CD14-positive monocyte (primary cell): Measurements from ENCODE around the gene CTNNAL1. TPM values are rescaled to one million over a fixed set of nuclear protein-coding genes. Genes with fewer than 3 reads are reported as not detected.

Source experiments
- DNase-seq, 3 donors: peaks; one replicate each; pipeline ENCODE4 v3.0.0-alpha.2; 2011 to 2022
- H2AFZ ChIP-seq: 2 replicates; pipeline ENCODE4 v1.6.0; 2012; ENCODE audit warnings: mild to moderate bottlenecking, low read depth, low read length, inconsistent platforms; ENCODE audit not compliant: insufficient read depth, poor library complexity, severe bottlenecking
- H3K27ac ChIP-seq, 2 donors: 1 replicate in 1 of 2; 2 replicates in 1 of 2; pipeline ENCODE4 v1.5.1; 2012 to 2013; ENCODE audit warnings: low read length in 2 of 2, control low read depth in 1 of 2, inconsistent platforms in 1 of 2, low read depth in 1 of 2, mild to moderate bottlenecking in 1 of 2
- H3K27me3 ChIP-seq, 2 donors: one replicate each; pipeline versions ENCODE4 v1.6.0 to v1.6.1; 2011 to 2013; ENCODE audit warnings: low read length in 2 of 2; ENCODE audit not compliant: control insufficient read depth in 2 of 2, insufficient read depth in 2 of 2
- H3K36me3 ChIP-seq, 2 donors: replicated peaks in 1 of 2; 1 replicate in 1 of 2; 2 replicates in 1 of 2; pipeline versions ENCODE4 v1.5.1 to v1.6.1; 2012 to 2013; ENCODE audit warnings: low read length in 2 of 2, control low read depth in 1 of 2, inconsistent platforms in 1 of 2, mild to moderate bottlenecking in 1 of 2; ENCODE audit not compliant: insufficient read depth in 2 of 2, control insufficient read depth in 1 of 2
- H3K4me1 ChIP-seq, 2 donors: 1 replicate in 1 of 2; 2 replicates in 1 of 2; pipeline versions ENCODE4 v1.5.1 to v1.6.1; 2012 to 2013; ENCODE audit warnings: low read length in 2 of 2, control low read depth in 1 of 2, inconsistent platforms in 1 of 2, mild to moderate bottlenecking in 1 of 2, moderate library complexity in 1 of 2; ENCODE audit not compliant: insufficient read depth in 2 of 2, control insufficient read depth in 1 of 2
- H3K4me2 ChIP-seq: replicated peaks from 2 replicates; pipeline ENCODE3; 2012; ENCODE audit warnings: low read length, moderate library complexity, mild to moderate bottlenecking; ENCODE audit not compliant: poor library complexity, severe bottlenecking; ENCODE audit errors: extremely low read depth
- H3K4me3 ChIP-seq, 3 experiments: fragments of 200-600 bp in 1 of 3; sonication (generic) in 1 of 3; replicated peaks in 1 of 3; 1 replicate in 2 of 3; 2 replicates in 1 of 3; pipeline ENCODE4 v1.5.1; 2011 to 2013; ENCODE audit warnings: low read length in 3 of 3, mild to moderate bottlenecking in 3 of 3, control low read depth in 2 of 3, low read depth in 2 of 3, inconsistent platforms in 1 of 3, moderate library complexity in 1 of 3
- H3K79me2 ChIP-seq: 2 replicates; pipeline ENCODE4 v1.6.0; 2012; ENCODE audit warnings: mild to moderate bottlenecking, control low read depth, inconsistent platforms, low read length, moderate library complexity; ENCODE audit not compliant: insufficient read depth
- H3K9ac ChIP-seq: 2 replicates; pipeline ENCODE4 v1.6.0; 2017; ENCODE audit warnings: low read length, mild to moderate bottlenecking; ENCODE audit not compliant: insufficient read depth, poor library complexity, severe bottlenecking
- H3K9me3 ChIP-seq, 2 donors: replicated peaks in 1 of 2; 1 replicate in 1 of 2; 2 replicates in 1 of 2; pipeline versions ENCODE4 v1.5.1 to v1.6.1; 2012 to 2013; ENCODE audit warnings: low read length in 2 of 2, control low read depth in 1 of 2; ENCODE audit not compliant: control insufficient read depth in 1 of 2, insufficient read depth in 1 of 2
- H4K20me1 ChIP-seq: 2 replicates; pipeline ENCODE4 v1.6.0; 2012; ENCODE audit warnings: mild to moderate bottlenecking, low read length, control low read depth, moderate library complexity; ENCODE audit not compliant: insufficient read depth
- H3K27ac Mint-ChIP-seq, 7 donors: one replicate each; pipeline ENCODE4 v1.8.0; 2020; ENCODE audit warnings: mild to moderate bottlenecking in 7 of 7, mixed read lengths in 7 of 7, moderate library complexity in 6 of 7, inconsistent platforms in 2 of 7
- H3K27me3 Mint-ChIP-seq, 3 donors: one replicate each; pipeline ENCODE4 v1.8.0; 2021 to 2022; ENCODE audit warnings: low read depth in 3 of 3, mild to moderate bottlenecking in 3 of 3, mixed read lengths in 3 of 3, moderate library complexity in 3 of 3, inconsistent platforms in 1 of 3
- H3K36me3 Mint-ChIP-seq, 2 donors: one replicate each; pipeline ENCODE4 v1.8.0; 2020; ENCODE audit warnings: mixed read lengths in 2 of 2, inconsistent platforms in 1 of 2, mild to moderate bottlenecking in 1 of 2
- H3K4me1 Mint-ChIP-seq: one replicate; pipeline ENCODE4 v1.8.0; 2020; ENCODE audit warnings: mild to moderate bottlenecking, mixed read lengths
- H3K4me3 Mint-ChIP-seq, 2 donors: one replicate each; pipeline ENCODE4 v1.8.0; 2020; ENCODE audit warnings: mild to moderate bottlenecking in 2 of 2, mixed read lengths in 2 of 2, moderate library complexity in 1 of 2
- H3K9me3 Mint-ChIP-seq, 7 donors: one replicate each; pipeline ENCODE4 v1.8.0; 2020 to 2022; ENCODE audit warnings: mixed read lengths in 7 of 7, mild to moderate bottlenecking in 6 of 7, moderate library complexity in 6 of 7, inconsistent platforms in 2 of 7
- WGBS: methylation state at CpG from one replicate; pipeline ENCODE4 v1.1.5; 2013; ENCODE audit warnings: missing lambda C conversion rate; ENCODE audit not compliant: insufficient coverage; 5-methylcytosine and 5-hydroxymethylcytosine counted together
- intact Hi-C, 2 donors: fragments of 100-400 bp; cut with micrococcal nuclease; formaldehyde crosslinking; loops; one replicate each; pipeline versions ENCODE4 v1.15.0 to v1.15.1; 2023
- polyA plus RNA-seq, 3 donors: library from polyadenylated mRNA; depleted of rRNA in 1 of 3; unstranded in 2 of 3; stranded (reverse) in 1 of 3; fragments of 300-500 nt in 2 of 3; fragments of >200 nt in 1 of 3; fragmentation: Illumina TruSeq in 2 of 3; gene quantifications; 1 replicate in 2 of 3; 2 replicates in 1 of 3; pipeline ENCODE4 v1.2.3, GENCODE V29; 2012 to 2021
- TF ChIP-seq, protein P1 (sequence below): fragments of 200-600 bp; IDR thresholded peaks from one replicate; pipeline ENCODE4 v1.8.0; 2022; ENCODE audit warnings: antibody characterized with exemption, mild to moderate bottlenecking

Gene CTNNAL1
- polyA plus RNA-seq, 3 donors, result 0.10 to 0.39 (median 0.25) TPM

DNA sequence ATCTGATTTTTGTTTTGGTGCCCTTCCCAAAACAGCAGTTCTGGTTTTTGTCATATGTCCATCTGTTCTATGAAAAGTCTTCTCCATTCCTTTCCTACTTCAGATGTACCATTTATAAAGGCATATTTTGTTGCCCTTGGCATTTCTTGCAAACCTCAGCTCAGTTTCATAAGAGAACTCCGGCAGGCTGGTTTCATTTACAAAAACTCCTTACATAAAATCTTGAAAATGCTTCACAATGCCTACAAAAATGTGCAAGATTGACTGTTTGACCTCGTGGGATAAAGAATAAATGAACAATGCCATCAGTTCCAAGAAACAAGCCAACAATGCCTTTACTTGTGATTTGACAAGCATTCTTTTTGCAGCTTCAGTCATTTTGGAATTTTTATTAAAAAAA is 39.1 kb upstream of the CTNNAL1 start:
- H3K27me3 Mint-ChIP-seq, result no peaks in the 10 kb centered on the region
- Histone ChIP-seq H2AFZ (no peak overlapping the region), H4K20me1 (no peaks in the 10 kb centered on the region), H3K79me2 (no peaks in the 10 kb centered on the region), H3K27ac (no peak overlapping the region), H3K36me3 (peaks cover 72 to 100% of the 10 kb centered on the region in 2 donors), H3K4me2 (no peak overlapping the region), H3K27me3 (no peaks in the 10 kb centered on the region), H3K4me1 (no peaks in the 10 kb centered on the region), H3K4me3 (no peak overlapping the region), H3K9me3 (no peaks in the 10 kb centered on the region), H3K9ac (no peak overlapping the region)
- no peak overlapping the region for H3K27ac Mint-ChIP-seq
- no peak overlapping the region for H3K4me3 Mint-ChIP-seq
- no peaks in the 10 kb centered on the region for H3K4me1 Mint-ChIP-seq
- H3K9me3 Mint-ChIP-seq, result no peaks in the 10 kb centered on the region
- WGBS, result no CpG with 5 or more reads among the region's 2 CpGs
- no peak for DNase-seq
- intact Hi-C loops, result no loop called here
- TF ChIP-seq, protein P1, sequence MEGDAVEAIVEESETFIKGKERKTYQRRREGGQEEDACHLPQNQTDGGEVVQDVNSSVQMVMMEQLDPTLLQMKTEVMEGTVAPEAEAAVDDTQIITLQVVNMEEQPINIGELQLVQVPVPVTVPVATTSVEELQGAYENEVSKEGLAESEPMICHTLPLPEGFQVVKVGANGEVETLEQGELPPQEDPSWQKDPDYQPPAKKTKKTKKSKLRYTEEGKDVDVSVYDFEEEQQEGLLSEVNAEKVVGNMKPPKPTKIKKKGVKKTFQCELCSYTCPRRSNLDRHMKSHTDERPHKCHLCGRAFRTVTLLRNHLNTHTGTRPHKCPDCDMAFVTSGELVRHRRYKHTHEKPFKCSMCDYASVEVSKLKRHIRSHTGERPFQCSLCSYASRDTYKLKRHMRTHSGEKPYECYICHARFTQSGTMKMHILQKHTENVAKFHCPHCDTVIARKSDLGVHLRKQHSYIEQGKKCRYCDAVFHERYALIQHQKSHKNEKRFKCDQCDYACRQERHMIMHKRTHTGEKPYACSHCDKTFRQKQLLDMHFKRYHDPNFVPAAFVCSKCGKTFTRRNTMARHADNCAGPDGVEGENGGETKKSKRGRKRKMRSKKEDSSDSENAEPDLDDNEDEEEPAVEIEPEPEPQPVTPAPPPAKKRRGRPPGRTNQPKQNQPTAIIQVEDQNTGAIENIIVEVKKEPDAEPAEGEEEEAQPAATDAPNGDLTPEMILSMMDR, result no peak
- peaks cover 81 to 94% of the 10 kb centered on the region in 2 donors for H3K36me3 Mint-ChIP-seq

DNA sequence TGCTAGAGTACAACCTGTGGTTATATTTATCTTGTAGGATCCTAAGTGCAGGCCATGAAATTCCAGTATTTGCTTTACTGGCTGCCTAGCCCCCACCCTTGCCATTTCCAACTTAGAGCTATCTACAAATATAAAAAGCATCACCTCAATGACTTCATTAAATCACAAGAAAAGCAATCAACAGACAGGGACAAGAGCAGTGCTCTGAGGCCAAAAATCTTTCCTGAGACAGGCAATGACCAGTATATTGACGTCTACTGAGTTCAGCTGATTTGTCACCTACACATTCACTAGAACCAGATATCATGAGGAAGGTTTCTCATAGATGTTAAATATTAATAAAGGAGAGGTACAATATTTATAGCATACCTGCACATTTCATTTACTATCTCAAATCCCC is 38.4 kb upstream of the CTNNAL1 start:
- intact Hi-C loops, result no loop called here
- Mint-ChIP-seq H3K27me3 (no peaks in the 10 kb centered on the region), H3K4me1 (no peaks in the 10 kb centered on the region), H3K27ac (no peak overlapping the region), H3K9me3 (no peaks in the 10 kb centered on the region), H3K4me3 (no peak overlapping the region), H3K36me3 (peaks cover 80 to 93% of the 10 kb centered on the region in 2 donors)
- no peaks in the 10 kb centered on the region for H3K4me1 ChIP-seq
- no peak overlapping the region for H3K27ac ChIP-seq
- no peaks in the 10 kb centered on the region for H4K20me1 ChIP-seq
- H3K9ac ChIP-seq, result no peak overlapping the region
- H3K79me2 ChIP-seq, result no peaks in the 10 kb centered on the region
- peaks cover 74 to 100% of the 10 kb centered on the region in 2 donors for H3K36me3 ChIP-seq
- no peaks in the 10 kb centered on the region for H3K27me3 ChIP-seq
- no peak overlapping the region for H3K4me3 ChIP-seq
- H3K9me3 ChIP-seq, result no peaks in the 10 kb centered on the region
- H3K4me2 ChIP-seq, result no peak overlapping the region
- no peak for DNase-seq
- no peak overlapping the region for H2AFZ ChIP-seq
- no CpG with 5 or more reads among the region's 1 CpG for WGBS
- TF ChIP-seq, protein P1, result no peak
